HL-60 (cell line): ENCODE data around the gene SMIM14.
"Not testable (repeated sequence)": the region's sequence is repeated elsewhere in the genome, so short reads cannot be mapped to it uniquely, and the experiment has no call there.

ENCODE experiments used
- DNase-seq, 2 experiments: peaks; one replicate each; pipeline ENCODE4 v3.0.0-alpha.2; 2010 to 2020; ENCODE audit warnings: low read depth in 1 of 2, low spot score in 1 of 2
- H3K27ac ChIP-seq: fragments of 250-450 bp; sonication (Bioruptor Pico); replicated peaks from 2 replicates; pipeline ENCODE4 v1.5.1; 2020; ENCODE audit warnings: mild to moderate bottlenecking, moderate library complexity
- H3K27me3 ChIP-seq: fragments of 250-450 bp; sonication (Bioruptor Pico); 2 replicates; pipeline ENCODE4 v1.5.1; 2021; ENCODE audit warnings: mild to moderate bottlenecking, moderate library complexity; ENCODE audit not compliant: insufficient read depth, poor library complexity, severe bottlenecking
- H3K4me3 ChIP-seq: replicated peaks from 2 replicates; pipeline ENCODE4 v1.5.1; 2011; ENCODE audit warnings: mild to moderate bottlenecking, control low read depth, low read length; ENCODE audit not compliant: insufficient read depth
- GABPA ChIP-seq: IDR thresholded peaks from 2 replicates; pipeline ENCODE4 v1.6.1; 2012; ENCODE audit warnings: low read depth
- POLR2AphosphoS5 ChIP-seq: IDR thresholded peaks from 2 replicates; pipeline ENCODE4 v1.6.1; 2012; ENCODE audit warnings: low read depth
- SPI1 ChIP-seq: IDR thresholded peaks from 2 replicates; pipeline ENCODE4 v1.6.1; 2012; ENCODE audit warnings: low read depth, mild to moderate bottlenecking, borderline replicate concordance
- TF ChIP-seq, protein P1 (sequence below): IDR thresholded peaks from 2 replicates; pipeline ENCODE4 v1.6.1; 2012; ENCODE audit warnings: low read depth; ENCODE audit not compliant: insufficient replicate concordance
- TF ChIP-seq, protein P2 (sequence below): IDR thresholded peaks from one replicate; pipeline ENCODE4 v1.5.1; 2011; ENCODE audit warnings: low read length, control low read depth, inconsistent platforms; ENCODE audit not compliant: insufficient read depth

The SMIM14 gene

DNA sequence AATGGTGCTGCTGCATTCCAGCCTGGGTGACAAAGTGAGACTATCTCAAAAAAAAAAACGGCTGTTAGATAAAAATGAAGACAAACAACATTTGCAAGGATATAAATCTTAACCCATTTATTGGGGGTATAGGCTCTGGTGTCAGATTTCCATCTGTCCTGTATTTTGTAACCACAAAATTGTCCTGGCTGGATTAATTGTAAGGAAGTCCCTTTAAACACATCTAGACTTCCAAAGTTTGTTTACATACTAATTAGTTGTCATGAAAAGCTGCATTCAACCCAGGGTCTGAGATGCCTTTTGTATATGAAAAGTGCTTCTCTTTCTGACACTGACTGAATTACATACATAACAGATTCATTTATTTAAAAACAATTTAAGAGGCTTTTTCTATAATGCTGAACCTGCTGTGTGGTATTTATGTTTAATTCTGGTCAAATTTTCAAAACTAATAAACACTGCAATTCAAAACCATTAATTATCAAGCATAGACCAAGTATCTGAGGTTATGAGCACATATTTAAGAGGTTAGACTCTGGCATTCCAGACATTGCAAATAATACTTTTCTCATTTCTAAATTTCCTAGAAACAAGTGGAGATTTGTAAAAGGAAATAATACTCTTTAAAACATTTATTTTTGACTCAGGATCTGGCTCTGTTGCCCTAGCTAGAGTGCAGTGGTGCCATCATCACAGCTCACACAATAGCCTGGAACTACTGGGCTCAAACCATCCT lies 93.9 kb downstream of the SMIM14 start:
- H3K27ac ChIP-seq, result no peak overlapping the region
- no peak for DNase-seq

DNA sequence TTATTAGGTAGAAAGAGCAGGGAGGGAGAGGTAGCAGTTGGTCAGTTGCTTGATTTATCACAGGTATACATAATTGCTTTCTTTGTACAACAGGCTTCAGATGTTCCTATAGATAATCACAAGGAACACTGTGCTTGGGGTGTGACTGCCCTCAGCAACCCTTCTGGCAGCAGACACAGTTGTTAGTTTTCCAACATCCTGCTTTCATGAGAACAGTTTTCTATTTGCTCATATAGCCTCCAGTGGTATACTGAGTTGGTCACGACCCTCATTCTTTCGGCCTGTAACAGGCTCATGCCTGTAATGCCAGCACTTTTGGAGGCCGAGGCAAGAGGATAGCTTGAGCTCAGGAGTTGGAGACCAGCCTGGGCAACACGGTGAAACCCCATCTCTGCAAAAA lies 94.6 kb downstream of the SMIM14 start:
- H3K4me3 ChIP-seq, H3K27me3 ChIP-seq, H3K27ac ChIP-seq, DNase-seq: not testable (repeated sequence)

More for the DNA sequence above, 93.9 kb downstream of the SMIM14 start:
- Histone ChIP-seq H3K4me3 (no peak overlapping the region), H3K27me3 (no peaks in the 10 kb centered on the region)
- TF ChIP-seq GABPA (no peak), SPI1 (no peak), POLR2AphosphoS5 (no peak)
- TF ChIP-seq, protein P1, sequence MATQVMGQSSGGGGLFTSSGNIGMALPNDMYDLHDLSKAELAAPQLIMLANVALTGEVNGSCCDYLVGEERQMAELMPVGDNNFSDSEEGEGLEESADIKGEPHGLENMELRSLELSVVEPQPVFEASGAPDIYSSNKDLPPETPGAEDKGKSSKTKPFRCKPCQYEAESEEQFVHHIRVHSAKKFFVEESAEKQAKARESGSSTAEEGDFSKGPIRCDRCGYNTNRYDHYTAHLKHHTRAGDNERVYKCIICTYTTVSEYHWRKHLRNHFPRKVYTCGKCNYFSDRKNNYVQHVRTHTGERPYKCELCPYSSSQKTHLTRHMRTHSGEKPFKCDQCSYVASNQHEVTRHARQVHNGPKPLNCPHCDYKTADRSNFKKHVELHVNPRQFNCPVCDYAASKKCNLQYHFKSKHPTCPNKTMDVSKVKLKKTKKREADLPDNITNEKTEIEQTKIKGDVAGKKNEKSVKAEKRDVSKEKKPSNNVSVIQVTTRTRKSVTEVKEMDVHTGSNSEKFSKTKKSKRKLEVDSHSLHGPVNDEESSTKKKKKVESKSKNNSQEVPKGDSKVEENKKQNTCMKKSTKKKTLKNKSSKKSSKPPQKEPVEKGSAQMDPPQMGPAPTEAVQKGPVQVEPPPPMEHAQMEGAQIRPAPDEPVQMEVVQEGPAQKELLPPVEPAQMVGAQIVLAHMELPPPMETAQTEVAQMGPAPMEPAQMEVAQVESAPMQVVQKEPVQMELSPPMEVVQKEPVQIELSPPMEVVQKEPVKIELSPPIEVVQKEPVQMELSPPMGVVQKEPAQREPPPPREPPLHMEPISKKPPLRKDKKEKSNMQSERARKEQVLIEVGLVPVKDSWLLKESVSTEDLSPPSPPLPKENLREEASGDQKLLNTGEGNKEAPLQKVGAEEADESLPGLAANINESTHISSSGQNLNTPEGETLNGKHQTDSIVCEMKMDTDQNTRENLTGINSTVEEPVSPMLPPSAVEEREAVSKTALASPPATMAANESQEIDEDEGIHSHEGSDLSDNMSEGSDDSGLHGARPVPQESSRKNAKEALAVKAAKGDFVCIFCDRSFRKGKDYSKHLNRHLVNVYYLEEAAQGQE, result no peak
- TF ChIP-seq, protein P2, sequence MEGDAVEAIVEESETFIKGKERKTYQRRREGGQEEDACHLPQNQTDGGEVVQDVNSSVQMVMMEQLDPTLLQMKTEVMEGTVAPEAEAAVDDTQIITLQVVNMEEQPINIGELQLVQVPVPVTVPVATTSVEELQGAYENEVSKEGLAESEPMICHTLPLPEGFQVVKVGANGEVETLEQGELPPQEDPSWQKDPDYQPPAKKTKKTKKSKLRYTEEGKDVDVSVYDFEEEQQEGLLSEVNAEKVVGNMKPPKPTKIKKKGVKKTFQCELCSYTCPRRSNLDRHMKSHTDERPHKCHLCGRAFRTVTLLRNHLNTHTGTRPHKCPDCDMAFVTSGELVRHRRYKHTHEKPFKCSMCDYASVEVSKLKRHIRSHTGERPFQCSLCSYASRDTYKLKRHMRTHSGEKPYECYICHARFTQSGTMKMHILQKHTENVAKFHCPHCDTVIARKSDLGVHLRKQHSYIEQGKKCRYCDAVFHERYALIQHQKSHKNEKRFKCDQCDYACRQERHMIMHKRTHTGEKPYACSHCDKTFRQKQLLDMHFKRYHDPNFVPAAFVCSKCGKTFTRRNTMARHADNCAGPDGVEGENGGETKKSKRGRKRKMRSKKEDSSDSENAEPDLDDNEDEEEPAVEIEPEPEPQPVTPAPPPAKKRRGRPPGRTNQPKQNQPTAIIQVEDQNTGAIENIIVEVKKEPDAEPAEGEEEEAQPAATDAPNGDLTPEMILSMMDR, result no peak

DNA sequence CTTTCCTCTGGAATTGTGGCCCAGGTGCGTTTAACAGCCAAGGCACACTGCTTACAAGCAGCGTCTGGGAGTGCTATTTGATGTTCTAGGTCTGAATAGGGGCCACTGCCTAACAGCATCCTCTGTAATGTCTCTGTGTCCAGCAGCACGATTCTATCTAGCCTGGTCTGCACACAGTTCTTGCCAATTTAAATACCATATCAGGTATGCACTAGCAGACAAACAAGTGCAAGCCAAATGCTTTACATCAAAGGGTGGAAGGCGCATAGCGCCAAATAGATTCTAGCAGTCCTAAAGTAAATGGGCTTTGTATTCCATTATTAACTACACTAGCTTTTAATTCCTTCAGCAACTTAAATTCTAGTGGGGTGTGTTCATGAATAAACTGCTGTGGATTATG lies 95.6 kb downstream of the SMIM14 start:
- no peak for DNase-seq
- Histone ChIP-seq H3K4me3 (no peak overlapping the region), H3K27ac (no peak overlapping the region), H3K27me3 (no peaks in the 10 kb centered on the region)
- TF ChIP-seq, protein P1, result no peak
- TF ChIP-seq, protein P2, result no peak
- TF ChIP-seq POLR2AphosphoS5 (no peak), SPI1 (no peak), GABPA (no peak)

DNA sequence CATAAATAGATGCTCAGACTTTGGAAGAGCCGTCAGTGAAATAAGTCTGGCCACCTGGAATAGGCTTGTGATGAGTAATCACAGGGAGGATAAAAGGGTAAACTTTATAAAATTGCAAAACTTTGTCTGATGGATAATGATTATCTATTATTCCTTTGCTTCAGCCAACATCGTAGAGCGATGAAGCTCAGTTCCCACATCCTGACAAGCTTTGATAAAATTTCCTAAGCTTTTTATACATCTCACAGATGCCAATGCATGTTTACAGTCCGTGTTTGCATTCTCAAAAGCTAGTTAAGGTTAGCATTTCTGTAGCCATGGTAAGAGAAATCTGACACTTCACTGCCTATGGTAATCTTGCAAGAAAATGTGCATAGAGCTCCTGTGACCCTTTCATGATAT lies 96.1 kb downstream of the SMIM14 start:
- Histone ChIP-seq H3K4me3 (no peak overlapping the region), H3K27me3 (no peaks in the 10 kb centered on the region), H3K27ac (no peak overlapping the region)
- TF ChIP-seq POLR2AphosphoS5, result no peak
- TF ChIP-seq GABPA, result no peak
- no peak for TF ChIP-seq SPI1
- TF ChIP-seq, protein P2, result no peak
- TF ChIP-seq, protein P1, result no peak
- no peak for DNase-seq
